A673 (cell line): ENCODE results near the gene ARHGEF19.

Source experiments
- CTCF ChIP-seq: fragments of 300-800, 200-600 bp; sonication (generic); conservative IDR thresholded peaks from 2 replicates; pipeline ENCODE4 v1.5.1; 2017; ENCODE audit warnings: low read depth, mild to moderate bottlenecking, antibody characterized with exemption, low read length, moderate library complexity, mixed read lengths
- EZH2 ChIP-seq: fragments of 200-600 bp; sonication (generic); IDR thresholded peaks from 2 replicates; pipeline ENCODE4 v1.6.1; 2017; ENCODE audit warnings: borderline replicate concordance, low read depth, mild to moderate bottlenecking, mixed read lengths, antibody characterized with exemption, low read length; ENCODE audit not compliant: poor library complexity, severe bottlenecking

GRCh38 chr1:16181887-16182719 lies 30.3 kb downstream of the ARHGEF19 start:
- no peak for TF ChIP-seq CTCF
- no peak for TF ChIP-seq EZH2
